Measurements from ENCODE around the gene SLC15A1. TPM values are rescaled to one million over a fixed set of nuclear protein-coding genes. Genes with fewer than 3 reads are reported as not detected.

Gene SLC15A1
- total RNA-seq, 4 donors from 2014 or later: not detected

DNA sequence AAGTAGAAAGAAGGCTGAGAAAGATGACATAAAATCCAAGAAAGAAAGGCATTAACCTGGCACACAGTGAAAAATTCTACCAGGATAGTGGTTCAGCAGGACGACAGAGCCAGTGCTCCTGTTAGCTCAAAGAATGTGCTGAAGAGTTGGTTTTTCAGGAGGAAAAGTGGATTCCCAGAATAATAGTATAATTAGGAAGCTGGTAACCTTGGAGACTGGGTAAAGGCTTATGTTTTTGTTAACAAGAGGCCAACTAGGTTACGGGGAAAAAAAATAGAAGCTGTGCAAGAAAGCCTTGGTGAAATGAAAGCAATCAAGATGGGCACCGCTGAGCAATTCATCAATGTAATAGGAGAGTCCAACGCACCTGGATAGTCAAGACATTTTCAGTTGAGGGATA, 54.7 kb downstream of the SLC15A1 start:
- TF ChIP-seq, protein P1, sequence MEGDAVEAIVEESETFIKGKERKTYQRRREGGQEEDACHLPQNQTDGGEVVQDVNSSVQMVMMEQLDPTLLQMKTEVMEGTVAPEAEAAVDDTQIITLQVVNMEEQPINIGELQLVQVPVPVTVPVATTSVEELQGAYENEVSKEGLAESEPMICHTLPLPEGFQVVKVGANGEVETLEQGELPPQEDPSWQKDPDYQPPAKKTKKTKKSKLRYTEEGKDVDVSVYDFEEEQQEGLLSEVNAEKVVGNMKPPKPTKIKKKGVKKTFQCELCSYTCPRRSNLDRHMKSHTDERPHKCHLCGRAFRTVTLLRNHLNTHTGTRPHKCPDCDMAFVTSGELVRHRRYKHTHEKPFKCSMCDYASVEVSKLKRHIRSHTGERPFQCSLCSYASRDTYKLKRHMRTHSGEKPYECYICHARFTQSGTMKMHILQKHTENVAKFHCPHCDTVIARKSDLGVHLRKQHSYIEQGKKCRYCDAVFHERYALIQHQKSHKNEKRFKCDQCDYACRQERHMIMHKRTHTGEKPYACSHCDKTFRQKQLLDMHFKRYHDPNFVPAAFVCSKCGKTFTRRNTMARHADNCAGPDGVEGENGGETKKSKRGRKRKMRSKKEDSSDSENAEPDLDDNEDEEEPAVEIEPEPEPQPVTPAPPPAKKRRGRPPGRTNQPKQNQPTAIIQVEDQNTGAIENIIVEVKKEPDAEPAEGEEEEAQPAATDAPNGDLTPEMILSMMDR (IDR thresholded peaks at IDR 0.05; ENCODE audit: low read depth): no peak

GRCh38 chr13:98693756-98694155, 58.7 kb downstream of the SLC15A1 start:
- TF ChIP-seq, protein P1 (IDR thresholded peaks at IDR 0.05; ENCODE audit: low read depth): no peak

DNA sequence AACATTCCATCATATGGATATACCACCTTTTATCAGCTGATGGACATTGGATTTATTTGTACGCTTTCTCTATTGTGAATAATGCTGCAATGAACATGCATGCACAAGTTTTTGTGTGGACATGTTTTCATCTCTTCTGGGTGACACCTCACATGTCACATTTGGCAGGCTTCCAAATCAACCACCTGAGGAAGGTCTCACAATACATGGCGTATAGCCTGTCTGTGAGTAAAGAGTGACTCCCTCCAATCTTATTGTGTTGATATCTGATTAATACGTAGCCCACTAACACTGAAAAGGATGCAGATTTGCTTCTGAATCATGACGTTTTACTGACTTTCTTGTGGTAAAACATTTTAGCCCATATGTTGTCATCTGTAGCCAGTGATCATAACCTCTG, 61.1 kb downstream of the SLC15A1 start:
- TF ChIP-seq, protein P1 (IDR thresholded peaks at IDR 0.05; ENCODE audit: low read depth): no peak

DNA sequence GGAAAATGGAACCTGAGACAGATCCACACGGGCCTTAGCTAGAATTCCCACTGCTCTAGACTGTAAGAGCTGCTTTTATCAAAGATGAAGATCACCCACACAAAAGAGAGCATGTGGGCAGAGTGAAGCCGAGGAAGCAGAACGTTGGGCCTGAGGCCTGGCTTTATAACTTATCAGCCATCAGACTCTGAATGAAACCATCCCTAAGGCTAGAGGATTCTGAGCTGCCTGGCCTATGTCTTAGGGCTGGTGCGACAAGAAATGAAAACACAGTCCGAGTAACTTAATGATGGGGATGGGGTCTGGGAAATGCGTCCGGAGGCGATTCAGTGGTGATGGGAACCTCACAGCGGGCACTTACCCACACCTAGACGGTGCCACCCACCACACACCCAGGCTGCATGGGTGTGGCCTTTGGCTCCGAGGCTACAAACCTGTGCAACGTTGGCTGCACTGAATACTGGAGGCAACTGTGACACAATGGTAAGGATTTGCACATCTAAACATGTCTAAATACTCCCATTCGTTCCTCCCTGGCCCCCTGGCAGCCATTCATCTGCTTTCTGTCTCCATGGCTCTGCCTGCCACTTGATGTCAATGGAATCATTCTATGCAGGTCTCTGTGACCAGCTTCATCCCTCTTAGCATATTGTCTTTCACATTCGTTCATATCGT, 62.0 kb downstream of the SLC15A1 start:
- TF ChIP-seq, protein P1 (IDR thresholded peaks at IDR 0.05; ENCODE audit: low read depth): no peak

- TF ChIP-seq, protein P1 (IDR thresholded peaks at IDR 0.05; ENCODE audit: low read depth): no peak
Observed at GRCh38 chr13:98689347-98689968, 63.0 kb downstream of the SLC15A1 start.

DNA sequence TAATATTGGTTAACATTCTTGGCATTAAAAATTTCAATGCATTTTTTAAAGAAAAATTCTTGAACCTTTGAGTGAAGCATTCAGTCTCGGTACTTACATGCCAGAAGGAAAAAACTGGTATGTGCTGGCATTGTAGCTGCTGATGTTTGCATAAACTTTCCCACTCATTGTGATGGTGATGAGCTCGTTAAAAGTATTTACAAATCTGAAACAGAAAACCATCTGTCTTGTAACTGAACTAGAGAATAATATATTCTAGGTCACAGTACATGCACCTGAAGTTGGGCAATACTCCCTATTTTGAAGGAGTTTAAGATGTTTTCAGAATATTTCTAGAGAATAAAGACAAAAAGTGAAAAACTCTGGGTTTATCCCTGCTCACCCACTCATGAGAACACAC, 64.1 kb downstream of the SLC15A1 start:
- TF ChIP-seq, protein P1 (IDR thresholded peaks at IDR 0.05; ENCODE audit: low read depth): no peak

GRCh38 chr13:98687319-98687718, 65.2 kb downstream of the SLC15A1 start:
- TF ChIP-seq, protein P1 (IDR thresholded peaks at IDR 0.05; ENCODE audit: low read depth): no peak

All from subcutaneous adipose tissue (tissue), 4 donors.